ENCODE measurements around the gene CYP2U1. TPM values are rescaled to one million over a fixed set of nuclear protein-coding genes. Genes with fewer than 3 reads are reported as not detected.

Gene CYP2U1
- polyA plus RNA-seq, 3 donors, result 0.77 to 1.7 (median 1.5) TPM

DNA sequence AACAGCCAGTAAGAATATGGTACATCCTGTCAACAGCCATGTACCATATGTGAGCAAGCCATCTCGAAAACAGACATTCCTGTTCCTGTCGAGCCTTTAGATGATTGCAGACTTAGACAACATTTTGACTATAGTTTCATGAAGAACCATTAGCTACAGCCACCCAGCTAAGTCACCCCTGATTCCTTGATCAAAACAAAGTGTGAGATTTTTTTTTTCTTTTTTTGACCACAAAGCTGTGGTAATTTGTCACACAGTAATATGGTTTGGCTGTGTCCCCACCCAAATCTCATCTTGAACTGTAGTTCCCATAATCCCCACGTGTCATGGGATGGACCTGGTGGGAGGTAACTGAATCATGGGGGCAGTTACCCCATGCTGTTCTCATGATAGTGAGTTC, 43.2 kb downstream of the CYP2U1 start:
- no peak for DNase-seq
- Mint-ChIP-seq H3K27me3 (ENCODE audit: low read depth in 3 of 3) (peaks cover 0 to 3% (median 3%) of the 10 kb centered on the region in 3 donors), H3K4me1 (no peaks in the 10 kb centered on the region), H3K36me3 (no peaks in the 10 kb centered on the region), H3K4me3 (no peak overlapping the region), H3K9me3 (peaks cover 2 to 18% (median 11%) of the 10 kb centered on the region in 7 donors), H3K27ac (no peak overlapping the region)
- no peak overlapping the region for H2AFZ ChIP-seq (ENCODE audit: insufficient read depth, low read depth, low read length, poor library complexity, severe bottlenecking)
- H3K9me3 ChIP-seq (replicated peaks in 1 of 2; ENCODE audit: control insufficient read depth in 1 of 2, insufficient read depth in 1 of 2, low read length in 2 of 2), result peaks cover 0 to 10% of the 10 kb centered on the region in 2 donors
- 100% methylated on average over 2 of the region's 3 CpGs for WGBS (ENCODE audit: insufficient coverage)
- no peaks in the 10 kb centered on the region for H3K27me3 ChIP-seq (ENCODE audit: control insufficient read depth in 2 of 2, insufficient read depth in 2 of 2, low read length in 2 of 2)
- H4K20me1 ChIP-seq (ENCODE audit: insufficient read depth, low read length), result no peaks in the 10 kb centered on the region
- H3K9ac ChIP-seq (ENCODE audit: insufficient read depth, low read length, poor library complexity, severe bottlenecking), result no peak overlapping the region
- no peak overlapping the region for H3K4me2 ChIP-seq (replicated peaks; ENCODE audit: extremely low read depth, low read length, poor library complexity, severe bottlenecking)
- no peaks in the 10 kb centered on the region for H3K36me3 ChIP-seq (replicated peaks in 1 of 2; ENCODE audit: control insufficient read depth in 1 of 2, insufficient read depth in 2 of 2, low read length in 2 of 2)
- H3K27ac ChIP-seq (ENCODE audit: low read depth in 1 of 2, low read length in 2 of 2), result no peak overlapping the region
- H3K4me3 ChIP-seq (replicated peaks in 1 of 3; ENCODE audit: low read depth in 2 of 3, low read length in 3 of 3), result no peak overlapping the region
- intact Hi-C loops (cut with micrococcal nuclease), result no loop called here
- no peaks in the 10 kb centered on the region for H3K79me2 ChIP-seq (ENCODE audit: insufficient read depth, low read length)
- TF ChIP-seq, protein P1, sequence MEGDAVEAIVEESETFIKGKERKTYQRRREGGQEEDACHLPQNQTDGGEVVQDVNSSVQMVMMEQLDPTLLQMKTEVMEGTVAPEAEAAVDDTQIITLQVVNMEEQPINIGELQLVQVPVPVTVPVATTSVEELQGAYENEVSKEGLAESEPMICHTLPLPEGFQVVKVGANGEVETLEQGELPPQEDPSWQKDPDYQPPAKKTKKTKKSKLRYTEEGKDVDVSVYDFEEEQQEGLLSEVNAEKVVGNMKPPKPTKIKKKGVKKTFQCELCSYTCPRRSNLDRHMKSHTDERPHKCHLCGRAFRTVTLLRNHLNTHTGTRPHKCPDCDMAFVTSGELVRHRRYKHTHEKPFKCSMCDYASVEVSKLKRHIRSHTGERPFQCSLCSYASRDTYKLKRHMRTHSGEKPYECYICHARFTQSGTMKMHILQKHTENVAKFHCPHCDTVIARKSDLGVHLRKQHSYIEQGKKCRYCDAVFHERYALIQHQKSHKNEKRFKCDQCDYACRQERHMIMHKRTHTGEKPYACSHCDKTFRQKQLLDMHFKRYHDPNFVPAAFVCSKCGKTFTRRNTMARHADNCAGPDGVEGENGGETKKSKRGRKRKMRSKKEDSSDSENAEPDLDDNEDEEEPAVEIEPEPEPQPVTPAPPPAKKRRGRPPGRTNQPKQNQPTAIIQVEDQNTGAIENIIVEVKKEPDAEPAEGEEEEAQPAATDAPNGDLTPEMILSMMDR (IDR thresholded peaks at IDR 0.05), result no peak
- no peaks in the 10 kb centered on the region for H3K4me1 ChIP-seq (ENCODE audit: control insufficient read depth in 1 of 2, insufficient read depth in 2 of 2, low read length in 2 of 2)

DNA sequence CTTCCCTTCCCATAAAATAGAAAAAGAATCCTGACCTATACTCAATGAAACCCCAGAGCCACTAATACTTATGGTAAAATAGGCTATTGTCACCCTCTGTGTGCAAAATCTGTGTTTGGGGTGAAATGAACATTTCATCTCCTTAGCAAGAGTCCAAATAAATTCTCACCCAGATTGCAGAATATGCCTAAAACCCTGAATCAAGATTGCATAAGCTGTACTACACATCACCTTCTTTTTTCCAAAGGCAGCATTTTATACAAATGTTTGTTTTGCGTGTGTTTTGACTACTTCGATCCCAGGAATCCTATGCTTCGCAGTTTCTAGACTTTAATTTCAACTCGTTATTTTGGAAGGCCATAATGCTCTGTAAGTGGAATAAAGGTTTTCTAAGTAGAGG, 46.1 kb downstream of the CYP2U1 start:
- Mint-ChIP-seq H3K27ac (no peak overlapping the region), H3K4me1 (no peaks in the 10 kb centered on the region), H3K9me3 (peaks cover 5 to 30% (median 22%) of the 10 kb centered on the region in 7 donors), H3K27me3 (ENCODE audit: low read depth in 3 of 3) (peaks cover 0 to 1% (median 1%) of the 10 kb centered on the region in 3 donors), H3K4me3 (no peak overlapping the region), H3K36me3 (no peaks in the 10 kb centered on the region)
- intact Hi-C loops (cut with micrococcal nuclease), result no loop called here
- no peaks in the 10 kb centered on the region for H3K79me2 ChIP-seq (ENCODE audit: insufficient read depth, low read length)
- H4K20me1 ChIP-seq (ENCODE audit: insufficient read depth, low read length), result no peaks in the 10 kb centered on the region
- no peak overlapping the region for H3K4me2 ChIP-seq (replicated peaks; ENCODE audit: extremely low read depth, low read length, poor library complexity, severe bottlenecking)
- TF ChIP-seq, protein P1 (IDR thresholded peaks at IDR 0.05), result no peak
- no peaks in the 10 kb centered on the region for H3K27me3 ChIP-seq (ENCODE audit: control insufficient read depth in 2 of 2, insufficient read depth in 2 of 2, low read length in 2 of 2)
- H3K9me3 ChIP-seq (replicated peaks in 1 of 2; ENCODE audit: control insufficient read depth in 1 of 2, insufficient read depth in 1 of 2, low read length in 2 of 2), result peaks cover 15 to 18% of the 10 kb centered on the region in 2 donors
- H3K4me1 ChIP-seq (ENCODE audit: control insufficient read depth in 1 of 2, insufficient read depth in 2 of 2, low read length in 2 of 2), result no peaks in the 10 kb centered on the region
- H3K36me3 ChIP-seq (replicated peaks in 1 of 2; ENCODE audit: control insufficient read depth in 1 of 2, insufficient read depth in 2 of 2, low read length in 2 of 2), result no peaks in the 10 kb centered on the region
- H3K9ac ChIP-seq (ENCODE audit: insufficient read depth, low read length, poor library complexity, severe bottlenecking), result no peak overlapping the region
- no peak for DNase-seq
- no peak overlapping the region for H2AFZ ChIP-seq (ENCODE audit: insufficient read depth, low read depth, low read length, poor library complexity, severe bottlenecking)
- 100% methylated on average over 2 of the region's 4 CpGs for WGBS (ENCODE audit: insufficient coverage)
- no peak overlapping the region for H3K27ac ChIP-seq (ENCODE audit: low read depth in 1 of 2, low read length in 2 of 2)
- H3K4me3 ChIP-seq (replicated peaks in 1 of 3; ENCODE audit: low read depth in 2 of 3, low read length in 3 of 3), result no peak overlapping the region

All from CD14-positive monocyte (primary cell).